PC-9 (cell line): ENCODE results near the gene F2RL1.

Experiments used
- EZH2 ChIP-seq: fragments of 200-600 bp; sonication (generic); IDR thresholded peaks from 2 replicates; pipeline ENCODE4 v1.8.0; 2017; ENCODE audit warnings: antibody characterized with exemption, low read depth
- TF ChIP-seq, protein P1 (sequence below): fragments of 200-600 bp; sonication (generic); conservative IDR thresholded peaks from 2 replicates; pipeline ENCODE4 v1.6.1; 2017; ENCODE audit warnings: mixed run types, antibody characterized with exemption, mild to moderate bottlenecking, moderate library complexity

GRCh38 chr5:76852772-76853171 is 33.9 kb downstream of the F2RL1 start:
- TF ChIP-seq, protein P1, sequence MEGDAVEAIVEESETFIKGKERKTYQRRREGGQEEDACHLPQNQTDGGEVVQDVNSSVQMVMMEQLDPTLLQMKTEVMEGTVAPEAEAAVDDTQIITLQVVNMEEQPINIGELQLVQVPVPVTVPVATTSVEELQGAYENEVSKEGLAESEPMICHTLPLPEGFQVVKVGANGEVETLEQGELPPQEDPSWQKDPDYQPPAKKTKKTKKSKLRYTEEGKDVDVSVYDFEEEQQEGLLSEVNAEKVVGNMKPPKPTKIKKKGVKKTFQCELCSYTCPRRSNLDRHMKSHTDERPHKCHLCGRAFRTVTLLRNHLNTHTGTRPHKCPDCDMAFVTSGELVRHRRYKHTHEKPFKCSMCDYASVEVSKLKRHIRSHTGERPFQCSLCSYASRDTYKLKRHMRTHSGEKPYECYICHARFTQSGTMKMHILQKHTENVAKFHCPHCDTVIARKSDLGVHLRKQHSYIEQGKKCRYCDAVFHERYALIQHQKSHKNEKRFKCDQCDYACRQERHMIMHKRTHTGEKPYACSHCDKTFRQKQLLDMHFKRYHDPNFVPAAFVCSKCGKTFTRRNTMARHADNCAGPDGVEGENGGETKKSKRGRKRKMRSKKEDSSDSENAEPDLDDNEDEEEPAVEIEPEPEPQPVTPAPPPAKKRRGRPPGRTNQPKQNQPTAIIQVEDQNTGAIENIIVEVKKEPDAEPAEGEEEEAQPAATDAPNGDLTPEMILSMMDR, result no peak
- no peak for TF ChIP-seq EZH2
